Neural progenitor cell (in vitro differentiated cells): Measurements from ENCODE around the gene SLC39A6. TPM values are rescaled to one million over a fixed set of nuclear protein-coding genes. Genes with fewer than 3 reads are reported as not detected.

Experiments
- DNase-seq: peaks from one replicate; pipeline ENCODE4 v3.0.0-alpha.2; 2016; ENCODE audit warnings: low spot score
- H2AFZ ChIP-seq: fragments of 200-600 bp; sonication (generic); replicated peaks from 2 replicates; pipeline ENCODE4 v1.6.1; 2016; ENCODE audit warnings: antibody characterized with exemption
- H3F3A ChIP-seq: fragments of 200-600 bp; sonication (generic); 2 replicates; pipeline ENCODE4 v1.6.1; 2016; ENCODE audit warnings: antibody characterized with exemption, low read depth
- H3K27ac ChIP-seq: fragments of 200-600 bp; sonication (generic); 2 replicates; pipeline ENCODE4 v1.5.1; 2016; ENCODE audit warnings: mild to moderate bottlenecking
- H3K27me3 ChIP-seq: fragments of 200-600 bp; sonication (generic); 2 replicates; pipeline ENCODE4 v1.6.1; 2016; ENCODE audit warnings: mild to moderate bottlenecking, moderate library complexity
- H3K36me3 ChIP-seq: fragments of 200-600 bp; sonication (generic); 2 replicates; pipeline ENCODE4 v1.5.1; 2016
- H3K4me1 ChIP-seq: fragments of 200-600 bp; sonication (generic); 2 replicates; pipeline ENCODE4 v1.6.1; 2016; ENCODE audit warnings: mixed run types
- H3K4me2 ChIP-seq: fragments of 200-600 bp; sonication (generic); 2 replicates; pipeline ENCODE4 v1.6.1; 2016
- H3K4me3 ChIP-seq: fragments of 200-600 bp; sonication (generic); 2 replicates; pipeline ENCODE4 v1.5.1; 2016
- H3K79me2 ChIP-seq: fragments of 200-600 bp; sonication (generic); 2 replicates; pipeline ENCODE4 v1.6.1; 2016; ENCODE audit warnings: low read depth
- H3K9ac ChIP-seq: fragments of 200-600 bp; sonication (generic); 2 replicates; pipeline ENCODE4 v1.6.1; 2016
- H3K9me3 ChIP-seq: fragments of 200-600 bp; sonication (generic); 2 replicates; pipeline ENCODE4 v1.5.1; 2016; ENCODE audit warnings: low read depth
- H4K20me1 ChIP-seq: fragments of 200-600 bp; sonication (generic); 2 replicates; pipeline ENCODE4 v1.6.1; 2016; ENCODE audit warnings: low read depth
- H3K27ac Mint-ChIP-seq: 3 replicates; pipeline ENCODE4 v1.8.0; 2021; ENCODE audit warnings: mixed read lengths
- H3K27me3 Mint-ChIP-seq: 2 replicates; pipeline ENCODE4 v1.8.0; 2022; ENCODE audit warnings: low read depth, mild to moderate bottlenecking, inconsistent platforms, moderate library complexity, mixed read lengths; ENCODE audit not compliant: insufficient read depth
- H3K36me3 Mint-ChIP-seq: 3 replicates; pipeline ENCODE4 v1.8.0; 2021; ENCODE audit warnings: mixed read lengths
- H3K4me1 Mint-ChIP-seq: 3 replicates; pipeline ENCODE4 v1.8.0; 2021; ENCODE audit warnings: mixed read lengths
- H3K4me3 Mint-ChIP-seq: 3 replicates; pipeline ENCODE4 v1.8.0; 2021; ENCODE audit warnings: mild to moderate bottlenecking, moderate library complexity, mixed read lengths
- H3K9me3 Mint-ChIP-seq: 3 replicates; pipeline ENCODE4 v1.8.0; 2020; ENCODE audit warnings: mixed read lengths
- EZH2 ChIP-seq: fragments of 200-600 bp; sonication (generic); IDR thresholded peaks from 2 replicates; pipeline ENCODE4 v1.6.1; 2017; ENCODE audit warnings: antibody characterized with exemption, mild to moderate bottlenecking, moderate library complexity
- EZH2phosphoT487 ChIP-seq: fragments of 200-600 bp; sonication (generic); IDR thresholded peaks from 2 replicates; pipeline ENCODE4 v1.6.1; 2017; ENCODE audit warnings: antibody characterized with exemption
- total RNA-seq: library from RNA; depleted of rRNA; stranded (reverse); fragments of >200 nt; gene quantifications from 2 replicates; pipeline ENCODE4 v1.2.3, GENCODE V29; 2015; ENCODE audit warnings: low replicate concordance
- TF ChIP-seq, protein P1 (sequence below): fragments of 200-600 bp; sonication (generic); IDR thresholded peaks from 2 replicates; pipeline ENCODE4 v1.5.1; 2017; ENCODE audit warnings: antibody characterized with exemption, mild to moderate bottlenecking

Gene SLC39A6
- total RNA-seq, 1 donor from 2014 or later: 92.5 TPM

DNA sequence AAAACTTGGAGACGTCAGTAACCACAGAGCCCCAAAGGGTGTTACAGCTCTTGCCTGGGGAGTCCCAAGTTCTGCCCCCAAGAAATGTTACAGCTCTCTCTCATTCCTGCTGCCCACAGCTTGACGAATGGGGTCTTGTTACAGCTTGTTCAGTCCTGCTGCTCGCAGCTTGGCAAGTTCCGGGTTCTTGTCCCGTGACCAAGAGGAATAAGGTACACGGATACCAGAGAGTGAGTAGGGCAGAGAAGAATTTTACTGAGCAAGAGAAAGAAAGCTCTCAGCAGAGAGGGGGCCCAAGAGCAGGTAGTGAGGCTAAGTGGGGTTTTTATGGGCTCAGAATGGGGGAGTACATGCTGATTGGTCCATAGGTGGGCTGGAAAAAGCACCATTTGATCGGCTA, 27.2 kb downstream of the SLC39A6 start:
- Histone ChIP-seq H3K79me2 (no peaks in the 10 kb centered on the region), H3F3A (no peaks in the 10 kb centered on the region), H2AFZ (peak overlapping the region; percentile 26), H3K9me3 (no peaks in the 10 kb centered on the region), H3K4me3 (no peak overlapping the region), H3K27ac (no peak overlapping the region), H3K27me3 (no peaks in the 10 kb centered on the region), H3K4me2 (no peak overlapping the region), H4K20me1 (no peaks in the 10 kb centered on the region), H3K36me3 (no peaks in the 10 kb centered on the region), H3K9ac (no peak overlapping the region), H3K4me1 (no peaks in the 10 kb centered on the region)
- Mint-ChIP-seq H3K36me3 (no peaks in the 10 kb centered on the region), H3K9me3 (peaks cover 10% of the 10 kb centered on the region), H3K27me3 (peaks cover 4% of the 10 kb centered on the region), H3K27ac (no peak overlapping the region), H3K4me1 (no peaks in the 10 kb centered on the region), H3K4me3 (no peak overlapping the region)
- DNase-seq: no peak
- TF ChIP-seq, protein P1, sequence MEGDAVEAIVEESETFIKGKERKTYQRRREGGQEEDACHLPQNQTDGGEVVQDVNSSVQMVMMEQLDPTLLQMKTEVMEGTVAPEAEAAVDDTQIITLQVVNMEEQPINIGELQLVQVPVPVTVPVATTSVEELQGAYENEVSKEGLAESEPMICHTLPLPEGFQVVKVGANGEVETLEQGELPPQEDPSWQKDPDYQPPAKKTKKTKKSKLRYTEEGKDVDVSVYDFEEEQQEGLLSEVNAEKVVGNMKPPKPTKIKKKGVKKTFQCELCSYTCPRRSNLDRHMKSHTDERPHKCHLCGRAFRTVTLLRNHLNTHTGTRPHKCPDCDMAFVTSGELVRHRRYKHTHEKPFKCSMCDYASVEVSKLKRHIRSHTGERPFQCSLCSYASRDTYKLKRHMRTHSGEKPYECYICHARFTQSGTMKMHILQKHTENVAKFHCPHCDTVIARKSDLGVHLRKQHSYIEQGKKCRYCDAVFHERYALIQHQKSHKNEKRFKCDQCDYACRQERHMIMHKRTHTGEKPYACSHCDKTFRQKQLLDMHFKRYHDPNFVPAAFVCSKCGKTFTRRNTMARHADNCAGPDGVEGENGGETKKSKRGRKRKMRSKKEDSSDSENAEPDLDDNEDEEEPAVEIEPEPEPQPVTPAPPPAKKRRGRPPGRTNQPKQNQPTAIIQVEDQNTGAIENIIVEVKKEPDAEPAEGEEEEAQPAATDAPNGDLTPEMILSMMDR: no peak
- TF ChIP-seq EZH2 (no peak), EZH2phosphoT487 (no peak)

DNA sequence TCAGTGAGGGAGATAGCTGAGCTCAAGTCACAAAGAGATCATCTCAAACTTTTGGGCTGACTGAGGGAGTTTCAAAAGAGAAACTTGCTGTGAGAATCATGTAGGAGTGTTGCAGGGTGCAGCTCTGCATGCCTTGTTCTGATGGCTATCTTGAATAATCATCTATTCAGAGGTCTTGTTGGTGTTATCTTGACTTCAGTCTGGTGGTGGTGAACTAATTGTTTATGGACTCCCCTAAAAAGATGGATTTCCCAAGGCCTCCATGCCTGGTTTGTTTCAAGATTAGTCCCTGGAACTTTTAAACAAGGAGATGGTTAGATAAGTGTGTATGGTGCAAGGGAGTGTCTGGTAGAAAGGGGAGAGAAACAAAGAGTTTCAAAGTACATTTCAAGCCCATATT, 29.8 kb downstream of the SLC39A6 start:
- Histone ChIP-seq H3K9ac (no peak overlapping the region), H3K79me2 (no peaks in the 10 kb centered on the region), H3F3A (no peaks in the 10 kb centered on the region), H2AFZ (no peak overlapping the region), H3K27ac (no peak overlapping the region), H3K36me3 (no peaks in the 10 kb centered on the region), H3K27me3 (no peaks in the 10 kb centered on the region), H3K9me3 (no peaks in the 10 kb centered on the region), H3K4me1 (no peaks in the 10 kb centered on the region), H3K4me2 (no peak overlapping the region), H3K4me3 (no peak overlapping the region), H4K20me1 (no peaks in the 10 kb centered on the region)
- no peak for DNase-seq
- Mint-ChIP-seq H3K4me1 (no peaks in the 10 kb centered on the region), H3K36me3 (no peaks in the 10 kb centered on the region), H3K27me3 (peaks cover 2% of the 10 kb centered on the region), H3K27ac (no peak overlapping the region), H3K9me3 (peaks cover 10% of the 10 kb centered on the region), H3K4me3 (no peak overlapping the region)
- TF ChIP-seq EZH2phosphoT487 (no peak), EZH2 (no peak)
- TF ChIP-seq, protein P1: no peak

DNA sequence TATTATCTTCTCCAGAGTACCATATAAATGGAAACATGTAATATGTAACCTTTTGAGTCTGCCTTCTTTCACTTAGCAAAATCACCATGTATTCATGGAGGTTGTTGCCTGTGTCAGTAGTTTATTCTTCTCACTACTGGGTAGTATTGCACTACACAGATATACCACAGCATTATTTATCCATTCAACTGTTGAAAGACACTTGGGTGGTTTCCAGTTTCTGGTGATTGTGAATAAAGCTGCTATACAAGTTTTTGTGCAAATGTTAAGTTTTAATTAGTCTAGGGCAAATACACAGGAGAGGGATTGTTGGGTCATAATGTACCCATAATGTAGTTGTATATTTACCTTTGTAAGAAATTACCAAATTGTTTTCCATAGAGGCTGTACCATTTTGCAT, 32.2 kb downstream of the SLC39A6 start:
- H3K4me1 Mint-ChIP-seq: no peaks in the 10 kb centered on the region
- Histone ChIP-seq H3K4me1 (no peaks in the 10 kb centered on the region), H3K79me2 (no peaks in the 10 kb centered on the region), H3K4me2 (no peak overlapping the region), H3K9ac (no peak overlapping the region), H4K20me1 (no peaks in the 10 kb centered on the region), H3K36me3 (no peaks in the 10 kb centered on the region), H3K4me3 (no peak overlapping the region), H3F3A (no peaks in the 10 kb centered on the region), H3K27ac (no peak overlapping the region), H3K9me3 (no peaks in the 10 kb centered on the region), H2AFZ (no peak overlapping the region), H3K27me3 (no peaks in the 10 kb centered on the region)
- TF ChIP-seq EZH2 (no peak), EZH2phosphoT487 (no peak)
- TF ChIP-seq, protein P1: no peak
- H3K27ac Mint-ChIP-seq: no peak overlapping the region
- H3K9me3 Mint-ChIP-seq: no peaks in the 10 kb centered on the region
- no peak overlapping the region for H3K4me3 Mint-ChIP-seq
- H3K27me3 Mint-ChIP-seq: no peaks in the 10 kb centered on the region
- no peak for DNase-seq
- H3K36me3 Mint-ChIP-seq: no peaks in the 10 kb centered on the region
